Measurements from ENCODE around the gene STAT5B.

Gene STAT5B

GRCh38 chr17:42285346-42286050 is 9.3 kb upstream of the STAT5B start:
- DNase-seq (ENCODE audit: low read depth in 1 of 2, low spot score in 1 of 2): no peak

DNA sequence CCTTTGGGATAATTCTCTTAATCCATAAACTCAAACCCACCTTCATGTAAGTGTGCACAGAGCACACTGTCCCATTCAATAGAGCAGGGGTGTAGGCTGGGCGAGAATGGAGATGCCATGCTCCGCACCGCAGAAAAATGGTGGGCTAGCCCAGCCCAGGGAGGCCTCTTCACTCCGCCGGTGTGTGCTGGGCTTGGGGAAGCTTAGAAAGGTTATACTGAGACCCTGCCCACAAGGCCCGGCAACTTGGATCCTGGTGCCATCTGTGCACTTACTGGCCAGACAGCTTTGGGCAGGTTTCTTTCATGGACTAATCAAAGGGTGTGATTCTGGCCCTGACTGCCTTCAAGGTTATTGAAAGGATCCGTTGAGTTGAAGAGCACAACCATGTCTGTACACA is 8.4 kb upstream of the STAT5B start:
- no peak for DNase-seq (ENCODE audit: low read depth in 1 of 2, low spot score in 1 of 2)

DNA sequence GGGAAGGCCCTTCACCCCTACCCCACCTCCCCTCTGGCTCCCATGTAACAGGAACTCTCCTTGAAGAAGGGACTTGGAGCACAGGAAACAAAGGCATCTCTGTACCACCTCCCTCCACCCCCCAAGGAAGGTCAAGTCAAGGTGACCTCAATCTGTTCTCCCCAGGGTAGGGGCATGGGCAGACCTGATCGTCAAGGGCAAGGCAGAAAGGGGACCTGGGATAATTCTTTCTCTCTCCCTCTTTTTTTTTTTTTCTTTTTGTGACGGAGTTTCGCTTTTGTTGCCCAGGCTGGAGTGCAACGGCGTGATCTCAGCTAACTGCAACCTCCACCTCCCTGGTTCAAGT is 7.8 kb upstream of the STAT5B start:
- DNase-seq (ENCODE audit: low read depth in 1 of 2, low spot score in 1 of 2): no peak

GRCh38 chr17:42283241-42284023 is 7.2 kb upstream of the STAT5B start:
- DNase-seq (ENCODE audit: low read depth in 1 of 2, low spot score in 1 of 2): no peak

DNA sequence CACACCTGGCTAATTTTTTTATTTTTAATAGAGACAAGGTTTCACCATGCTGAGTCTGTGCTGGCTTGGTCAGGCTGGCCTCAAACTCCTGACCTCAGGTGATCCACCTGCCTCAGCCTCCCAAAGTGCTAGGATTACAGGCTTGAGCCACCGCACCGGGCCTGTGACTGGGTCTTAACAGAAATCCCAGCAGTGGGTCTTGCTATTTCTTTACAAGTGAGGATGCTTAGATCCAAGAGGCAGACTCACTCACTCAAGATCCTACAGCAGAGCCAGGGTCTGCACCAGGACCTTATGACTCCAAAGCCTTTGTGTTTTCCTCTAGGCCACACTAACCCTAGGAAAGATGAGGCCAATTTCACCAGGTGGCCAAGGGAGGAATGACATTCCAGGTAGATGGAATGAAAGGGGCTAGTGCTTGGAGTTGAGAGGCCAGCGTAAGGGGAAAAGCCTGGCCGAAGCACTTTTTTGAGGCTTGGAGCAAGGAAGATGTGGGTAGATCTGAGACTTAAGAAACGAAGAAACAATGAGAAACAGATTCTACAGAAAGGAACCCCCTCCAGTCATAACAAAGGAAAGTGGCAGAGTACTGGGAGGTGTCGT is 6.4 kb upstream of the STAT5B start:
- no peak for DNase-seq (ENCODE audit: low read depth in 1 of 2, low spot score in 1 of 2)

DNA sequence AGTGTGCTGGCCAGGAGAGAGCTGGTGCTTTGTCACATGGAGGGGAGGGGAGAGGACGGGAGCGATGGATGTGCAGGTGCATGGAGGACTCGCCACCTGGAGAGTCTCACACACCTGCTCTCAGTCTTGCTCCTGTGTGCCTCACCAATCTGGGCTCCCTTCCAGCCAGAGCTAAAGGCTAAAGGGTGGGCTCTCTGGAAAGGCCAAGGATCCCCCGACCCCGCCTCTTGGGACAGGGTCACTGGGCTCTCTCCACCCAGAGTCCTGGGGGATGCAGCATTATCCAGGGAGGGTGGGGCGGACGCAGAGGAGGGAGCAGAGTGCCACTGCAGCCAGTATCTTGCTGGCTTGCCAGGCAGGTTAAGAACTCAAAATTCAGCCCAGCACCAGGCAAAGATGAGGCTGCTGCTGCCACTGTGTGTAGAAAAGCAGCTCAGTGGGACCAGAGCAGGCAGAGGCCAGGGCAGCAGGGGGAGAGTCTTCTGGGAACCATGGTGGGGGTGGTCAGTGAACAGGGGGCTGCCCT is 5.4 kb upstream of the STAT5B start:
- DNase-seq (ENCODE audit: low read depth in 1 of 2, low spot score in 1 of 2): no peak

DNA sequence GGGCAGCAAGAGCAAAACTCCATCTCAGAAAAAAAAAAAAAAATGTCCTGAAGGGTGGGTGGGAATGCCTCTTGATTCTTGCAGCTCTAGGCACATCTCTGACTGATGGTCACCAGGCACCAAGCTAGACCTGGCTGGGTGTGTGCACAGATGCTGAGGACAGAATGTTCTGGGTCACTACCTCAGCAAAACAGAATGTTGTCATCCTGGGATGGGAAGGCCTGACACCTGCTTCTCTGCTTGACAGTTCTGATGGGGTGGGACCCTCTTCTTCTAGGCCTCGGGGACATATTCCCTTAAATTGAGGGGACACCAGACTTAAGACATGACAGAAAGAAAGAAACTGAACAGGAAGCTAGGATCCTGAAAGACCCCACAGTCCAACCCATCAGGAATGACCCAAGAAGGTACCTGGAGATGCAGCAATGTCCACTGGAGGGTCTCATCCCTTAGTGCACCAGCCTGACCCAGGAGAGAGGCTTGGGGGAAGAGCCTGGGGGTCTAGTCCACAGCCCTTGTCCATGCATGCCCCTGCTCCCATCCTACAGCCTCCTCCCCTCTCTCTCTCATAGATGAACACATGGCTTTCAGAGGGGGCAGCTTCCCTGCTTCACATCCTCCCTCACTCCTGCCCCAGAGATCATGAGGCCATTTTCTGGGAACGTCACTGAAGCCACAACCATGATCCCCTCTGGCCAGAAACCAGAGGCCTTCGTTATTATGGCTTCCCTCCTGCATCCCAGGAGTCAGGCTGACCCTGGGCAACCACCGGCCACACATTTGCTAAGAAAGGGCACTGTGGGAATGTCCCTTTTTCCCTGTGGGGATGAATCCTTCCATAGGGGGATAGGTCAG is 3.8 kb upstream of the STAT5B start:
- no peak for DNase-seq (ENCODE audit: low read depth in 1 of 2, low spot score in 1 of 2)

DNA sequence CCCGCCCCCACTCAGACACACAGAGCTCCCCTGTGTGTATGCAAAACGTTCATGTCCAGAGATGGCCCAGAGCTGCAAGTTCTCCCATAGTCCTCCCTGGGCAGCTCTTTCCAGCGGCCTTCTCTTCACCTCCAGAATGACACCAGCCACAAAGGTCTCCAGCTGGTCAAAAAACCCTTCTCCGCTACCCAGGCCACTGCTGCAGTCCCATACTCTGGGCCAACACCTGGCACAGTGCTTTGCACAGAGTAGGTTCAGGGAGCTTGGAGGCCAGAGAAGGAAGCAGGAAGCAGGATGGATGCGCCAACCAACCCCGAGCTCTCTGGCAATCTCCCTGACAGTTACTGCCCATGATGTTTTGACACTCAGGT is 1.1 kb upstream of the STAT5B start:
- DNase-seq (ENCODE audit: low read depth in 1 of 2, low spot score in 1 of 2): no peak

GRCh38 chr17:42276609-42277341 is 584 bp upstream of the STAT5B start:
- DNase-seq (ENCODE audit: low read depth in 1 of 2, low spot score in 1 of 2): no peak

- peak in 1 of 2 donors; percentile 39 for DNase-seq (ENCODE audit: low read depth in 1 of 2, low spot score in 1 of 2)
These were observed 448 bp downstream of the STAT5B start for GRCh38 chr17:42275527-42276358.

- DNase-seq (ENCODE audit: low read depth in 1 of 2, low spot score in 1 of 2): no peak
These were observed 1.2 kb downstream of the STAT5B start for GRCh38 chr17:42274812-42275526.

DNA sequence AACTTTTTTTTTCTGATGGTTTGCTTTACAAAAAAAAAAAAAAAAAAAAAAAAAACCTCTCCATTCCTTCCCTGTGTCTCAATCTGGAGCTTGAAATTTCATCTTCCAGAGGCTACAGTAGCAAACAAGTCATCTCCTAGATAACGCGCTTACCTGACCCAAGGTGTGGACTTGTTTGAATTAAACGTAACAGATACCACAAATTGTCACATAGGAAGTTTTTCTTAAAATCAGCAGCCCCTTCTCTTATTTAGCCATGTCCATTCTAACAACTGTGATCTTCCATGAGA is 2.0 kb downstream of the STAT5B start:
- DNase-seq (ENCODE audit: low read depth in 1 of 2, low spot score in 1 of 2): no peak

- no peak for DNase-seq (ENCODE audit: low read depth in 1 of 2, low spot score in 1 of 2)
These were observed 2.5 kb downstream of the STAT5B start for GRCh38 chr17:42273474-42274252.

DNA sequence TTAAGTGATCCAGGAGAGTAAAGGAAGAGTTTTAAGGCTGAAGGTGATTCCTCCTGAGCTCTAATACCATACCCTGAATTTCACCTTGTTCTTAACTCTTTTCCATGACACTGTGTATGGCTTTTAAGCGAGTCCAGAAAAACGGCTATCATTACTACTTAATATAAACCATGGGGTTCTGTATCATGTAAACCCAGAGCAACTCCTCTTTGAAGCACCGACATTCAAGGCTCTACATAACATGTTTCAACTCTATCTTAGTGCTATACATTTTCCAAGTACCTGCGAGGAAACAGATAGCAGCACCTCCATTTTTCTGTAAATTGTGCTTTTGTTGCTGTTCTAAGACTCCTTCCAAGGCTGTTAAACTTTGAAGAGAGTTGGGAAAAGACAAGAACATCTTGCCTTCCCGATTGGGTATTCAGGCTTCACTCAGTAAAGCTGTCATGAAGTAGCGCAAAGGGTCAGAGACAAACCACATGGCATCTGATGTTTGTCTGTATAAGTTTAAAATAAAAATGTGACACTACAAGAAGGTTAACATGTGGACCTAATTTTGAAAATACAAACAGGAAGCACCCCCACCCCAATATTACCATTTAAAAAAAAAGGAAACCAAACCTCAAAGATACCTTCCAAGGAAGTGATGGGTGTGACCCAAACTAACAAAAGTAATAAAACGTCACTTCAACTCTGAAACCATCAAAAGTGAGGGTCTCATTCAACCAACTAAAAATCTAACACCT is 3.9 kb downstream of the STAT5B start:
- DNase-seq (ENCODE audit: low read depth in 1 of 2, low spot score in 1 of 2): no peak

DNA sequence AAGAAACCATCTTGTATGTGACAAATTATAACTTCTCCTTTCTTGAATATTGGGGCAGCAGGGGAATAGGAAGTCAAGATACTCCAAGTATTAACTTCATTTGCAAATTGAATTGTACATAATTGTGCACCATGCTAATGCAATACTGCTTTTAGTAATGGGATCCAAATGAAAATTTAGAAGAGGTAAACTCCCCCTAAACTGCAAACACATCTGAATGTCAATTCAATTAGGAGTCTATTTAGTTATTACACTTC is 4.5 kb downstream of the STAT5B start:
- no peak for DNase-seq (ENCODE audit: low read depth in 1 of 2, low spot score in 1 of 2)

GRCh38 chr17:42271006-42271778 is 5.0 kb downstream of the STAT5B start:
- no peak for DNase-seq (ENCODE audit: low read depth in 1 of 2, low spot score in 1 of 2)

DNA sequence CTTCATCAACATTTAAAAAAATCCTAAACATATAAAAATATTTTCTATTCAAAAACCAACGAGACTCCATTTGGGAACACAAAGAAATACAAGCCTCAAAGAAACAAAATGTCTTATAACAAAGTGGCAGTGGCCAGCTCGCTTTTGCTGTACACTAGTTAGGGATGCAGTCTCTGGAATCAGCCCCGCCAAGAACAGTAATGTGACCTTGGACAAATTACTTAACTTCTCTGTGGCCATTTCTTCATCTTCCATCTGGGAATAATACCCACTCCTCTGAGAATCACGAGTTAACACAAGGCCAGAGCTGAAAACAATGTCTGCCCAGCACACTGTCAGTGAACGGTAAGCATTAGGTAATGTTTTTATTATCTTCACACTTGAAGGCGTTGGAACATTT is 5.6 kb downstream of the STAT5B start:
- DNase-seq (ENCODE audit: low read depth in 1 of 2, low spot score in 1 of 2): no peak

Data from stimulated activated CD4-positive, alpha-beta T cell treated with anti-CD3 and anti-CD28 coated beads, Interleukin-15, amount 100 ng/mL, for 1 hour (primary cell).